Dermis microvascular lymphatic vessel endothelial cell (primary cell): Measurements from ENCODE around the gene QSOX1. TPM values are rescaled to one million over a fixed set of nuclear protein-coding genes. Genes with fewer than 3 reads are reported as not detected.

Source experiments
- DNase-seq, 2 donors: peaks; one replicate each; pipeline versions ENCODE4 v3.0.0 to v3.0.0-alpha.2; 2010; ENCODE audit warnings: low read depth in 2 of 2
- total RNA-seq: library from RNA; depleted of rRNA; stranded (reverse); fragments of >200 nt; gene quantifications from 2 replicates; pipeline ENCODE4 v1.2.1, GENCODE V29; 2014

Gene QSOX1
- total RNA-seq, 1 donor from 2014 or later, result 47.9 TPM

DNA sequence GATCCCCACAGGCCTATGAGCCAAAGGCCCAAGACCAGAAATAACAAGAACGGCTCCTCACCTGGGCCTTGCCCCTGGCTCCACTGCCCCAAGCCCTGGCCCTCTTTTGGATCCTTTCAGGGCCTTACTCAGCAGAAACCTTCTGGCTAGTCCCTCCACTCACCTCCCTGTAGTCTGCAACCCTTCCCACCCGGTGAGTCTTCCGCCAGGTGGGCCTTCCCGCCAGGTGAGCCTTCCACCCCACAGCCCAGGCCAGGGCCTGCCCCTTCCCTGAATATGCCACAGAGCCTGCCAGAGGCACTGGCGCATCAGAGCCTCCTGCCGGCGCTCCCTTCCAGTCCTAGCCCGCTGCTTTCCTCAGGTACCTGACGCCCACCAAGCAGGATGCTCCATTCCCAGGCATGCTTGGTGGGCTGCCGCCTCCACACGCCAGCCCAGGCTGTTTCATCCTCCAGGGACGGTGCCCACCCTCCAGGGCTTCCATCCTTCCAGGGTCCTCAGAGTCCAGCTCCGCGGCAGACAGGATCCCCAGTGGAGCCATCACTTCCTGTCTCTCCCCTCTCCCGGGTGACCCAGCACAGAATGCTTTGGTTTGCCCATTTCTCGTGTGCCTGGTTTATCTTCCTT is 96.3 kb downstream of the QSOX1 start:
- no peak for DNase-seq

DNA sequence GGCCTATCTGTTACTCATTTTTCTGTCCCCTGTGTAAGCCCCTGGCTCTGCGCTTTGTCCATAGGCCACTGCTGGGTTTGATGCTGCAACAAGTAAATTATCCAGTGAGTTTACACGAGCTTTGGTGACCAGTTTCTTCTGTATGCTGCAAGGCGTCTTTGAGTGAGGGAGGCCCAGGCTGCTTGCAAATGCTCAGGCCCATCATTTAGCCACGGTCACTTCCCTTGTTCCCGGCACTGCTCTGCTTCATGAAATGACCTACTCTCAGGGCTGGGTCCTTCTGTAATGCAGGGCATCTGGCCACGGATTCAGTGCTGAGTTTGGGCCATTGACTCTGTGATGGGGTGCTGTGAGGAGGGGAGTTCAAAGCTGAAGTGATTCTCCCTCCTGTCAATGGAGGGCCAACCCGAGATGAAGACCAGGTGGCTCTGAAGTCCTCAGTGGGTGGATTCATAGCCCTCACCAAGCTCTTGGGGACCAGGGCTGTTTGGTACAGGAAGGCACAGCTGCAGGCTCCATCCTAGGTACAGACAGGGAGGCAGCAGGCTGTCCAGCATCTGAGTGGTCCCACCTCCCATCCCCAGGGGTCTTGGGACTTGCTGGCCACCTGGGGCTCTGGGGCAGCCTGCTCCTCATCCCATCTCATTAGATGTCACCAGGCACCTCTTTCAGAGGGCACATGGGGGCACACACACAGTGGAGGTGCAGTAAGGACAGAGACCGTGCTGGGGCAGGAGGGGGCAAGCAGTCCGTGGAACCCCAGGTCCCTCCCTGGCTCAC is 97.0 kb downstream of the QSOX1 start:
- DNase-seq, result no peak

DNA sequence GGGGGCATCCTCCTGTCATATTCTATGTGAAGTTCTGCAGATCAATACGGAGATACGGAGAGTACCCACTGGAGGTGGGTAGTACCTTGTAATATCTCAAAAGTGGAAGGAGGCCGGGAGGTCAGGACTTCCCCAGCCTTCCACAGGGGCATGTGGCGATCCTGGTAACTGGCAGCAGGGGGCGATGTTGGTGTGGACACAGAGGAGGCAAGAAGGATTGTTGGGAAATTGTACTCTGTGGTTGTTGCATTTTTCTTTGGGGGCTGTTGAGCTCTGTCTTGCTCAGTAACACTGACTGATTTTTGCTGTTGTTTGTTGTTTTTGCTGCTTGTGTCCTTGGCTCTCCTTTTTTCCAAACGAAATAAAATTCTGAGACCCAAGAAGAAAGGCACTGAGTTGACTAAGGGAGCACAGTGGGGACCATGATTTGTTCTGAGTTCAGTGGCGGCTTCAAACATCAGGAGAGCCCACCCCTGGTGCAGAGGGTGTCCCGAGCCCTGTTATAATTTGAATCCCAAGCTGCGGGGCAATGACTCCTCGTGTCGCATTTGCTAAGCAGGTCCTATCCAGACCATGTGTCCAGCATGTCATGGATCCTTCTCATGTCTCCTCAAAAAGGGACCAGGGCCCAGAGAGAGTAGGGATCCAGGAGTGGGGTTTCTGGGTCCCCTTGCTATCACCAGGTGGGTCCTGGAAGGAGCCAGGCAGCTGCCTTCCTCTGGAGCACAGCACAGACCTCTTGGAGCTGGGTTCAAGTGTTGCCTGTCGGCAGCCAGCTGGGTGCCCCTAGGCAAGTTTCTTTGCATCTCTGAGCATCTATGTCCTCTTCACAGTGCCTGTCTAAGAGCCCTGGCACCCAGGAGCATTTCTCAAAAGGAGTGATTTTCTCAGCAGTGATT is 98.2 kb downstream of the QSOX1 start:
- peak; percentile 30 to 63 for DNase-seq

Other genes starting within 250 kb of the QSOX1 start
- gene CEP350, start 200.1 kb upstream of the QSOX1 start, total RNA-seq, result 33.3 and 41.5 TPM in 2 replicates
- not detected in 2 replicates for gene LHX4, start 75.4 kb downstream of the QSOX1 start, total RNA-seq